SW 1271 (cell line): Measurements from ENCODE around the gene CNTRL.
"Not testable (repeated sequence)": the region's sequence is repeated elsewhere in the genome, so short reads cannot be mapped to it uniquely, and the experiment has no call there.

Experiments used
- DNase-seq, 2 experiments: peaks; one replicate each; lab custom pipeline; 2025; lab: John Stamatoyannopoulos, UW

The CNTRL gene

GRCh38 chr9:121073038-121073437 lies 1.7 kb upstream of the CNTRL start:
- DNase-seq, result no peak

DNA sequence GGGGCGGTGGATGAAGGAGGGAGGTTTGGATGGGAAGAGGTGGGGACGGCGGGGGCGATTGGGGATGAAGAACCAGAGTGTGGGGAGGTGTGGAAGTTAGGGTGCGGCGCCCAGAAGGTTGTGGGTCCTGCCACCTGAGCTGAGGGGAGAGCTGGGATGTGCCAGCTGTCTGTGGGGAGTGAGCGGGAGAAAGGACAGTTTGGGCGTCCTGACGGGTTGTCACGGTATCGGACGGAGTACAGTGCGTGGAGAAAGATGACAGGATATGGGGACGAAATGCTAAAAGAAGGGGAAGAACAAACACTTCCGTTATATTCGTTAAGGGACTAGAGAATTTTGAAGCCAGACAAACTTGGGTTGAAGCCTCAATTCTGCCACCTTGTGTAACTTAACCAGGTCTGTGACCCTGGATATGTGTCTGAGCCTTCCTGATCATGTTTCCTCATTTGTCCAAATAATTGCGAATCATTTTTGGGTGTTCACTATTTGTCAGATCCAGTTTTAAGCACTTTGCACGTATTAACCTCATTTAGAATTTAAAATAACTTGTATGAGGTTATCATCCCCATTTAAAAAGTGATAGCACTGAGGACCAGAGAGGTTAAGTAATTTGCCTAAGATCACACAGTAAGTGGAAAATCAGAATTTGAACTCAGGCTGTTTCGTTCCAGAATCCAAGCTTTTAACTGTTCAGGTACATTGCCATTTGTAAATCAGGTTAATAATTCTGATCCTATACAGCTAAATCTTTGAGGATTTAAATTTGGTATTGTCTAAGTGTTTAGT lies 689 bp downstream of the CNTRL start:
- DNase-seq, result peak in 1 of 2 experiments; percentile 82

- DNase-seq, result no peak
Measured at GRCh38 chr9:121082075-121082474, 7.3 kb downstream of the CNTRL start.

DNA sequence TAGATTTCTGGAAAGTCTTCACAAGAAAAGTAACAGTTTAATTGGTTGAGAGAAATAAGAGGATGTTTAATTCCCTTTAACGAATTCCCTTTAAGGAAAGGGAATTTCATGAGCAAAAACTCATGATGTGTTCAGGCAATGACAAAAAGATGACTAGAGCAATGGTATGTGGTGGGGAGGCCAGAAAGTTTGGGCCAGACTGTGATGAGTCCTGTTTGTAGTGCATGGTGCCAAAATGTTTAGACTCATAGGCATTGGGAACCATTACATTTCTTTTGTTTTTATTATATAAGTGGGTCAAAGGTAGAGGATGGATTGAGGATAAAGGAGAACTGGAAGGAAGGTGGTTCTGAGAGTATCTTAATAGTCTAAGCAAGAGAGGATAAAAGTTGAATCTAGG lies 10.9 kb downstream of the CNTRL start:
- no peak for DNase-seq

GRCh38 chr9:121088576-121088975 lies 13.8 kb downstream of the CNTRL start:
- DNase-seq, result no peak

GRCh38 chr9:121090743-121091142 lies 16.0 kb downstream of the CNTRL start:
- DNase-seq, result not testable (repeated sequence)

- DNase-seq, result no peak
Measured at GRCh38 chr9:121095057-121095456, 20.3 kb downstream of the CNTRL start.

GRCh38 chr9:121098567-121099198 lies 23.9 kb downstream of the CNTRL start:
- no peak for DNase-seq

GRCh38 chr9:121104054-121104453 lies 29.3 kb downstream of the CNTRL start:
- not testable (repeated sequence) for DNase-seq

- no peak for DNase-seq
Measured at GRCh38 chr9:121105531-121105930, 30.8 kb downstream of the CNTRL start.

- peak; percentile 5 to 47 for DNase-seq
Measured at GRCh38 chr9:121107029-121107428, 32.3 kb downstream of the CNTRL start.

- DNase-seq, result no peak
Measured at GRCh38 chr9:121107881-121108280, 33.1 kb downstream of the CNTRL start.

DNA sequence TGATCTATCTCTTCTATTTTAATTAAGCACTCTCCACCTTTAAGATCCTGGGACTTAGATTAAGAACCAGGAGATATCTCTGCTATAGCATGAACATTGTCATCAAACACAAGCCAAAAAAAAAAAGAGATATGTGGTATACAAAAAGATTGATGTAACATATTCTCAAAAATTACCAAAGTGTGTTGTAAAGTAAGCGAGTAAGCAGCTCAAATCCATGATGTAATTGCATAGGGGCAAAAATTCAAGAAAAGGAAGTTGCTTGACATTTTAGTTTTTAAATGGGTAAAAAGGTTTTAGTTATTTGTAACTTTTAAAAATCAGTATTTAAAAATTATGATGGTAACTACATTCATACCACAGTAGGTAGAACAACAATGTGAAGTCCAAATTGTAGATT lies 40.7 kb downstream of the CNTRL start:
- DNase-seq, result no peak

- DNase-seq, result no peak
Measured at GRCh38 chr9:121118266-121118665, 43.5 kb downstream of the CNTRL start.

DNA sequence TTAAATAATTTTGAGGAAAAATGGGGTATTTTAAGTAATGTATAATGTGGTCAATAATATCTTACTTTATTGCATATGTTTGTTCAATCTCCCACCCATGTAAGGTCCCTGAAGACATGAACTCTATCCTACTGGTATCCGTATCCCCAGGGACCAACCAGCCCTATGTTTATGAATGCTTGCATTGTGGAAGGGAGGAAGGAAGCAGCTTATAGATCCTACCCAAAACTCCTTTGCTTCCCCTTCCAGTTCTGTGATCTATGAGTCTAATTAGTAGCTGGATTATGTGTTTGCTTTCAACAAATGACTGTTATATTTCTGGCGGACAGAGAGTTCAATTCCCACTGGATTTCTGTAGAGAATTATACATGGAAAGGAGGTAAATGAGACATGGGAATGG lies 45.6 kb downstream of the CNTRL start:
- no peak for DNase-seq

DNA sequence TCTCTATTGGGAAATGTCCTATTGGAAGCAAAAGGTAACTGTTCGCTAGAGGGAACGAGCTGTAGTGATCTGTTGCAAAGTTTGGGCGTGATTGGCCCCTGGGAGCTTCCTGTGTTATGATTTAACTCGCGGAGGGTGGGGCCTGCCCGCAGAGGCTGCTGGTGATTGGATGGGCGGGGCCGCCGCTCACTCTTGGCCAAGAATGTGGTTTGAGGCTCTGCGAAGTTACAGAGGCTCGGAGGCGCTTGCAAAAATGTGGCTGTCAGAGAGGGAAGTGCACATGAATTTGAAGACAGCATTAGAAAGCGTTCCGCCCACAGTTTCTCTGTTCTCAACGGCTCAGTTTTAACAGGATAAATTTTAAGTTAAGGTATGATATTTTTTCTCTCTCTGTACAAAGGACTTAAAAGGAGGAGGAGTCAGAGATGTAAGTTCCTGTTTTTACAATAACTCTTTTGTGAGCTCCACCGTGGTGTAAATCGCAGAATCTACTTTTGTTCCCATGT lies 46.9 kb downstream of the CNTRL start:
- peak; percentile 93 to 98 for DNase-seq

GRCh38 chr9:121122246-121123032 lies 47.7 kb downstream of the CNTRL start:
- DNase-seq, result no peak

- no peak for DNase-seq
Measured at GRCh38 chr9:121123816-121124535, 49.2 kb downstream of the CNTRL start.

- DNase-seq, result no peak
Measured at GRCh38 chr9:121125590-121125989, 50.8 kb downstream of the CNTRL start.

- DNase-seq, result not testable (repeated sequence)
Measured at GRCh38 chr9:121129384-121129783, 54.6 kb downstream of the CNTRL start.

- no peak for DNase-seq
Measured at GRCh38 chr9:121133104-121133816, 58.5 kb downstream of the CNTRL start.
